ENCODE measurements around the gene CNNM1. TPM values are rescaled to one million over a fixed set of nuclear protein-coding genes. Genes with fewer than 3 reads are reported as not detected.

Gene CNNM1
- polyA plus RNA-seq, 1 experiment, result 0.14 TPM

DNA sequence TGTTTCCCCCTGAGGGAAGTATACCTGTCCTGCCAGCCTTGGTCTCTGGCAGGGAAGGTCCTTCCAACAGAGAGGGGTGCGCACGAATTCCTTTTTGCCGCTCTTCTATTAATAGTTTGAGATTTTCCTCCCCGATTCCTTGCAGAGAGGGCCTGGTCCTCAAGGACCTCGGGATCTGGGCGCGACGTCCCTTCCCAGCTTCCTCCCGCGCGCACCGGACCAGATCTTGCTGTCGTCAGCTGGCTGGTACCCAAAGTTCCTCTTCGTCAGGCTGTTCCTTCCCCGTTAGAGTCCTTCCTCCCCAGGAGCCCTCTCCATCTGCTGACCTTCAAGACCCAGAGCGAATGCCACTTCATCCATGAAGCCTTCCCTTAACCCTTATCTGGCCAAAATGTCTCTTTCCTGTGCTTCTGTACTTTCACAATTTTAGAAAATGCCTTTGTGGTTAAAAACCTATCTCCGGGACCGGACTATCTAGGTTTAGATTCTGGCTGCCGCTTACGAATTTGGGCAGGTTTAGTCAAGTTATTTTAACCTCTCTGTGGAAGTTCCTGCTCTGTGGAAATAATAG, 102.1 kb downstream of the CNNM1 start:
- TF ChIP-seq, protein P1, sequence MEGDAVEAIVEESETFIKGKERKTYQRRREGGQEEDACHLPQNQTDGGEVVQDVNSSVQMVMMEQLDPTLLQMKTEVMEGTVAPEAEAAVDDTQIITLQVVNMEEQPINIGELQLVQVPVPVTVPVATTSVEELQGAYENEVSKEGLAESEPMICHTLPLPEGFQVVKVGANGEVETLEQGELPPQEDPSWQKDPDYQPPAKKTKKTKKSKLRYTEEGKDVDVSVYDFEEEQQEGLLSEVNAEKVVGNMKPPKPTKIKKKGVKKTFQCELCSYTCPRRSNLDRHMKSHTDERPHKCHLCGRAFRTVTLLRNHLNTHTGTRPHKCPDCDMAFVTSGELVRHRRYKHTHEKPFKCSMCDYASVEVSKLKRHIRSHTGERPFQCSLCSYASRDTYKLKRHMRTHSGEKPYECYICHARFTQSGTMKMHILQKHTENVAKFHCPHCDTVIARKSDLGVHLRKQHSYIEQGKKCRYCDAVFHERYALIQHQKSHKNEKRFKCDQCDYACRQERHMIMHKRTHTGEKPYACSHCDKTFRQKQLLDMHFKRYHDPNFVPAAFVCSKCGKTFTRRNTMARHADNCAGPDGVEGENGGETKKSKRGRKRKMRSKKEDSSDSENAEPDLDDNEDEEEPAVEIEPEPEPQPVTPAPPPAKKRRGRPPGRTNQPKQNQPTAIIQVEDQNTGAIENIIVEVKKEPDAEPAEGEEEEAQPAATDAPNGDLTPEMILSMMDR (IDR thresholded peaks at IDR 0.05; ENCODE audit: low read depth, low read length), result no peak
- no peak for DNase-seq (ENCODE audit: low read depth, low spot score)
- Histone ChIP-seq H3K27ac (ENCODE audit: low read depth, low read length) (peak overlapping the region; percentile 70), H3K4me3 (ENCODE audit: low read depth, low read length) (peak overlapping the region; percentile 100), H3K9me3 (ENCODE audit: control insufficient read depth, insufficient read depth, low read length) (no peaks in the 10 kb centered on the region; the same call in 1 of the 2 replicates), H3K27me3 (ENCODE audit: control insufficient read depth, insufficient read depth, low read length) (no peaks in the 10 kb centered on the region)
- ChIA-PET POLR2A (interaction anchor here (1.2 to 1.5 kb wide), 2 partner anchors 181 to 189 kb away, joined by 4 to 9 read pairs; partner anchors contain the start of gene SLC25A28), CTCF (interaction anchor here (0.5 to 13.7 kb wide), 6 partner anchors 37 to 942 kb away, joined by 3 to 413 read pairs (median 4); partner anchors contain the start of gene SLC25A28)

DNA sequence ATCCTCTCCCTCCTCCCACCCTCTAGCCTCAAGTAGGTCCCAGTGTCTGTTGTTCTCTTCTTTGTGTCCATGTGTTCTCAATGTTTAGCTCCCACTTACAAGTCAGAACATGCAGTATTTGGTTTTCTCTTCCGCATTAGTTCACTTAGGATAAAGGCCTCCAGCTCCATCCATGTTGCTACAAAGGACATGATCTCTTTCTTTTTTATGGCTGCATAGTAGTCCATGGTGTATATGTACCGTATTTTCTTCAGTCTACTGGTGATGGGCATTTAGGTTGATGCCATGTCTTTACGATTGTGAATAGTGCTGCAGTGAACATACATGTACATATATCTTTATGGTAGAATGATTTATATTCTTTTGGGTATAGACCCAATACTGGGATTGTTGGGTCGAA, 102.9 kb downstream of the CNNM1 start:
- ChIA-PET POLR2A (no interaction called here), CTCF (interaction anchor here (1.1 to 13.7 kb wide), 3 partner anchors 40 to 279 kb away, joined by 3 to 413 read pairs (median 4); partner anchors contain the start of gene SLC25A28)
- H3K27ac ChIP-seq (ENCODE audit: low read depth, low read length), result no peak overlapping the region
- no peak for DNase-seq (ENCODE audit: low read depth, low spot score)
- TF ChIP-seq, protein P1 (IDR thresholded peaks at IDR 0.05; ENCODE audit: low read depth, low read length), result no peak
- H3K27me3 ChIP-seq (ENCODE audit: control insufficient read depth, insufficient read depth, low read length), result no peaks in the 10 kb centered on the region
- H3K9me3 ChIP-seq (ENCODE audit: control insufficient read depth, insufficient read depth, low read length), result no peaks in the 10 kb centered on the region; the same call in 1 of the 2 replicates
- H3K4me3 ChIP-seq (ENCODE audit: low read depth, low read length), result no peak overlapping the region; the same call in 1 of the 2 replicates

- Histone ChIP-seq H3K27me3 (ENCODE audit: control insufficient read depth, insufficient read depth, low read length) (no peaks in the 10 kb centered on the region), H3K9me3 (ENCODE audit: control insufficient read depth, insufficient read depth, low read length) (no peaks in the 10 kb centered on the region; the same call in 1 of the 2 replicates), H3K4me3 (ENCODE audit: low read depth, low read length) (no peak overlapping the region), H3K27ac (ENCODE audit: low read depth, low read length) (no peak overlapping the region)
- ChIA-PET POLR2A (no interaction called here), CTCF (interaction anchor here (13.7 kb wide), 1 partner anchor 182 kb away, joined by 413 read pairs; the partner anchor contains the start of gene SLC25A28)
- TF ChIP-seq, protein P1 (IDR thresholded peaks at IDR 0.05; ENCODE audit: low read depth, low read length), result no peak
- DNase-seq (ENCODE audit: low read depth, low spot score), result no peak
Observed at GRCh38 chr10:99432881-99433280, 103.7 kb downstream of the CNNM1 start.

DNA sequence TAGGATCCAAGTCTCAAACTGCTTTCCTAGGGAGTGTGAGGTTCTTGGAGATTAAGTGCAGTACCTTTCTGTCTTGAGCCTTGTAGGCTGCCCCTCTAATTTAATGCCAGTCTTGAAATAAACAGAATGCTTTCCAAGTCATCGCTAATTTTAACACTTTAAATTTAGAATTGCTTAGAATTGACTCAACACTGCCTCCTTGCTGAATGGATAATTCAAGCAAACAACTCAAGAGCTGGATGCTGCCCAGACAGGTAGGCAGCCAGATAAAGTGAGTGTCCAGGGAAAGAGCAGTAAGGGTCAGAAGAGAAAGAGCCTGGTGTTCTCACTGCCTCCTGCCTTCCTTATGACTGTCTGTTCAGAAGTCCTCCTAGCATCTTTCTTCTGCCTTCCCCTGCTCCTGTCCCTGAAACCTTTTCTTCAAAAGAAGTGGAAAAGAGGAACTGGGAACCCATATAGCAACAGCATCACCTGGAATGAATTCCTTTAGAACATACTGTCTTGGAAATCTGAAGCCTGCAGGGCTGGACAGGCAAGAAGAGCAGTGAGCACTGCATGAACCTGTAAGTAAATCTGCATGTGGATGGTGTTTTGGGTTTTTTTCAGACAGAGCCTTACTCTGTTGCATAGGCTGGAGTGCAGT, 104.3 kb downstream of the CNNM1 start:
- Histone ChIP-seq H3K4me3 (ENCODE audit: low read depth, low read length) (no peak overlapping the region), H3K9me3 (ENCODE audit: control insufficient read depth, insufficient read depth, low read length) (no peaks in the 10 kb centered on the region; the same call in 1 of the 2 replicates), H3K27ac (ENCODE audit: low read depth, low read length) (no peak overlapping the region), H3K27me3 (ENCODE audit: control insufficient read depth, insufficient read depth, low read length) (no peaks in the 10 kb centered on the region)
- no peak for DNase-seq (ENCODE audit: low read depth, low spot score)
- CTCF ChIA-PET, result interaction anchor here (3.5 to 13.7 kb wide), 3 partner anchors 18 to 182 kb away, joined by 33 to 413 read pairs (median 76); partner anchors contain the start of gene SLC25A28
- POLR2A ChIA-PET, result no interaction called here
- TF ChIP-seq, protein P1 (IDR thresholded peaks at IDR 0.05; ENCODE audit: low read depth, low read length), result peak; percentile 30

Measured in AG04450 (cell line).